Measurements from ENCODE around the gene PKNOX2. TPM values are rescaled to one million over a fixed set of nuclear protein-coding genes. Genes with fewer than 3 reads are reported as not detected.

Gene PKNOX2
- total and polyA plus RNA-seq, 10 of the 15 experiments (the other 5 are each of a cell fraction or from before 2014, with no cell fraction given) = not detected

DNA sequence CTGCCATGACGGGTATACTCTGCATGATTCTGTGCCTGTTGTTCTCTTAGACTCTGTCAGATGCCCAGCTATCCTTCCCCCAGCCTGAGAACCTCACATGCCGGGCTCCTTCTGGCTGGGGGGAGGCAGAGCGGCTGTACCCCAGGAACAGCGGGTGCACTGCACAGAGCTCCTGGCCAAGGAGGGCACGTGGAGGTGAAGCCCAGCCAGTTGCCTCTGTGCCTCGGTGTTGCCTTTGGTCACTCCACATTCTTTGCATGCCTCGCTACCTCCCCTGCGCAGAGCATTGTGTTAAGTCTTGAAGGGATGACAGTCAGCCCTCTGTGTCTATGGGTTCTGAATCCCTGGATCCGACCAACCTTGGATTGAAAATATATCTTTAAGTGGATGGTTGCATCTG, 253.8 kb downstream of the PKNOX2 start:
- POLR2A ChIA-PET = no interaction called here
- Histone ChIP-seq H3K9me3 (replicated peaks; ENCODE audit: control insufficient read depth, insufficient read depth, low read length) (no peaks in the 10 kb centered on the region), H4K20me1 (ENCODE audit: control insufficient read depth, insufficient read depth) (no peaks in the 10 kb centered on the region; the same call in none of the 2 replicates), H3K27me3 (replicated peaks in 1 of 2; ENCODE audit: control insufficient read depth in 2 of 2, insufficient read depth in 2 of 2, low read length in 1 of 2) (no peaks in the 10 kb centered on the region; a peak in 1 of 4 replicates), H3K4me3 (no peak overlapping the region), H3K36me3 (ENCODE audit: control insufficient read depth in 2 of 2, insufficient read depth in 2 of 2, low read length in 1 of 2) (no peaks in the 10 kb centered on the region), H3K27ac (ENCODE audit: control insufficient read depth, insufficient read depth) (no peak overlapping the region), H2AFZ (ENCODE audit: control insufficient read depth, low read depth, low read length) (no peak overlapping the region), H3K4me1 (ENCODE audit: control insufficient read depth, insufficient read depth, low read length) (no peaks in the 10 kb centered on the region; the same call in 1 of the 2 replicates), H3K4me2 (ENCODE audit: control insufficient read depth, insufficient read depth) (no peak overlapping the region), H3K79me2 (ENCODE audit: control insufficient read depth, insufficient read depth, low read length) (no peaks in the 10 kb centered on the region), H3K9ac (ENCODE audit: control insufficient read depth, insufficient read depth, low read length) (no peak overlapping the region)
- FAIRE-seq (no peak), DNase-seq (ENCODE audit: low read depth, low spot score) (no peak), ATAC-seq (no peak)
- in situ Hi-C loops (cut with MboI) (no loop called here), intact Hi-C loops (cut with micrococcal nuclease; ENCODE audit: unreplicated experiment) (no loop called here)
- RAD21 ChIA-PET (ENCODE audit: unreplicated experiment) = no interaction called here
- WGBS (ENCODE audit: insufficient coverage, insufficient replicate concordance, low lambda C conversion rate, missing lambda C conversion rate) = 37% methylated on average over 9 of the region's 9 CpGs
- no TSS peak for BruUV-seq (replicated peaks)
- TF ChIP-seq TCF3 (IDR thresholded peaks at IDR 0.05; ENCODE audit: borderline replicate concordance, insufficient read depth, low read depth, low read length) (no peak), TAF1 (IDR thresholded peaks at IDR 0.05; ENCODE audit: borderline replicate concordance, low read depth, low read length) (no peak), SREBF1 (IDR thresholded peaks at IDR 0.05; ENCODE audit: low read length) (no peak), SMARCA5 (IDR thresholded peaks at IDR 0.05) (no peak), JUNB (IDR thresholded peaks at IDR 0.05) (no peak), SMAD5 (IDR thresholded peaks at IDR 0.05; ENCODE audit: low read depth) (no peak), TCF7 (IDR thresholded peaks at IDR 0.05; ENCODE audit: borderline replicate concordance) (no peak), BMI1 (IDR thresholded peaks at IDR 0.05; ENCODE audit: borderline replicate concordance) (no peak), ZNF24 (IDR thresholded peaks at IDR 0.05) (no peak)
- TF ChIP-seq, protein P1, sequence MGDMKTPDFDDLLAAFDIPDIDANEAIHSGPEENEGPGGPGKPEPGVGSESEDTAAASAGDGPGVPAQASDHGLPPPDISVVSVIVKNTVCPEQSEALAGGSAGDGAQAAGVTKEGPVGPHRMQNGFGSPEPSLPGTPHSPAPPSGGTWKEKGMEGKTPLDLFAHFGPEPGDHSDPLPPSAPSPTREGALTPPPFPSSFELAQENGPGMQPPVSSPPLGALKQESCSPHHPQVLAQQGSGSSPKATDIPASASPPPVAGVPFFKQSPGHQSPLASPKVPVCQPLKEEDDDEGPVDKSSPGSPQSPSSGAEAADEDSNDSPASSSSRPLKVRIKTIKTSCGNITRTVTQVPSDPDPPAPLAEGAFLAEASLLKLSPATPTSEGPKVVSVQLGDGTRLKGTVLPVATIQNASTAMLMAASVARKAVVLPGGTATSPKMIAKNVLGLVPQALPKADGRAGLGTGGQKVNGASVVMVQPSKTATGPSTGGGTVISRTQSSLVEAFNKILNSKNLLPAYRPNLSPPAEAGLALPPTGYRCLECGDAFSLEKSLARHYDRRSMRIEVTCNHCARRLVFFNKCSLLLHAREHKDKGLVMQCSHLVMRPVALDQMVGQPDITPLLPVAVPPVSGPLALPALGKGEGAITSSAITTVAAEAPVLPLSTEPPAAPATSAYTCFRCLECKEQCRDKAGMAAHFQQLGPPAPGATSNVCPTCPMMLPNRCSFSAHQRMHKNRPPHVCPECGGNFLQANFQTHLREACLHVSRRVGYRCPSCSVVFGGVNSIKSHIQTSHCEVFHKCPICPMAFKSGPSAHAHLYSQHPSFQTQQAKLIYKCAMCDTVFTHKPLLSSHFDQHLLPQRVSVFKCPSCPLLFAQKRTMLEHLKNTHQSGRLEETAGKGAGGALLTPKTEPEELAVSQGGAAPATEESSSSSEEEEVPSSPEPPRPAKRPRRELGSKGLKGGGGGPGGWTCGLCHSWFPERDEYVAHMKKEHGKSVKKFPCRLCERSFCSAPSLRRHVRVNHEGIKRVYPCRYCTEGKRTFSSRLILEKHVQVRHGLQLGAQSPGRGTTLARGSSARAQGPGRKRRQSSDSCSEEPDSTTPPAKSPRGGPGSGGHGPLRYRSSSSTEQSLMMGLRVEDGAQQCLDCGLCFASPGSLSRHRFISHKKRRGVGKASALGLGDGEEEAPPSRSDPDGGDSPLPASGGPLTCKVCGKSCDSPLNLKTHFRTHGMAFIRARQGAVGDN (IDR thresholded peaks at IDR 0.05) = no peak
- SMC1A ChIA-PET (ENCODE audit: uncharacterized antibody, unreplicated experiment) = interaction anchor here (0.9 kb wide), 1 partner anchor 8 kb away, joined by 3 read pairs; no protein-coding TSS in a partner anchor
- CTCF ChIA-PET = interaction anchor here (0.6 to 3.4 kb wide), 3 partner anchors 10 to 36 kb away, joined by 3 to 14 read pairs (median 4); no protein-coding TSS in a partner anchor

Measured in GM12878 (cell line).